Gastrocnemius medialis (tissue), 4 donors: ENCODE data around the gene CACNA2D3. TPM values are rescaled to one million over a fixed set of nuclear protein-coding genes. Genes with fewer than 3 reads are reported as not detected.

Source experiments
- ATAC-seq, 2 donors: fragments of 150-250 bp; one replicate each; pipeline ENCODE4 v1.9.1; 2016
- DNase-seq, 2 donors: peaks; one replicate each; pipeline ENCODE4 v3.0.0-alpha.2; 2019
- H3K27ac ChIP-seq, 4 donors: fragments of 200-600 bp; sonication (generic); 1 replicate in 1 of 4; 2 replicates in 3 of 4; pipeline ENCODE4 v1.5.1; 2016 to 2018; ENCODE audit warnings: mild to moderate bottlenecking in 2 of 4, moderate library complexity in 1 of 4
- H3K27me3 ChIP-seq, 3 donors: fragments of 200-600 bp; sonication (generic) in 2 of 3; 1 replicate in 1 of 3; 2 replicates in 2 of 3; pipeline versions ENCODE4 v1.5.1 to v1.6.0; 2016 to 2019; ENCODE audit warnings: mild to moderate bottlenecking in 1 of 3, moderate library complexity in 1 of 3
- H3K36me3 ChIP-seq, 2 donors: fragments of 200-600 bp; sonication (generic) in 1 of 2; one replicate each; pipeline ENCODE4 v1.5.1; 2017 to 2018
- H3K4me1 ChIP-seq, 2 donors: fragments of 200-600 bp; sonication (generic) in 1 of 2; one replicate each; pipeline ENCODE4 v1.5.1; 2016 to 2017; ENCODE audit warnings: mild to moderate bottlenecking in 2 of 2
- H3K4me3 ChIP-seq, 4 donors: fragments of 200-600 bp; sonication (generic) in 3 of 4; 1 replicate in 1 of 4; 2 replicates in 3 of 4; pipeline ENCODE4 v1.5.1; 2016 to 2019; ENCODE audit warnings: mild to moderate bottlenecking in 2 of 4
- H3K9me3 ChIP-seq, 3 donors: fragments of 200-600 bp; sonication (generic) in 2 of 3; 1 replicate in 1 of 3; 2 replicates in 2 of 3; pipeline ENCODE4 v1.5.1; 2016 to 2019
- CTCF ChIP-seq, 5 experiments: fragments of 450-650 bp in 3 of 5; fragments of 200-600 bp in 2 of 5; sonication (generic) in 2 of 5; IDR thresholded peaks in 4 of 5; conservative IDR thresholded peaks in 1 of 5; 1 replicate in 4 of 5; 2 replicates in 1 of 5; pipeline ENCODE4 v1.5.1; 2016 to 2019; ENCODE audit warnings: antibody characterized with exemption in 5 of 5, mild to moderate bottlenecking in 3 of 5, moderate library complexity in 3 of 5
- POLR2A ChIP-seq, 2 donors: fragments of 450-650 bp; IDR thresholded peaks; one replicate each; pipeline ENCODE4 v1.6.1; 2017; ENCODE audit warnings: antibody characterized with exemption in 2 of 2, mild to moderate bottlenecking in 2 of 2, moderate library complexity in 2 of 2
- in situ Hi-C, 4 donors: fragments of 200-750 bp; cut with MboI; loops; one replicate each; pipeline versions ENCODE4 v1.15.0 to v1.8.0; 2017; ENCODE audit warnings: low sequenced_read_pairs in 4 of 4
- intact Hi-C: fragments of 100-400 bp; cut with DNase I; formaldehyde crosslinking; loops from one replicate; pipeline ENCODE4 v1.15.1; 2023; ENCODE audit warnings: low total_unique reads
- total RNA-seq, 4 donors: library from RNA; depleted of rRNA; stranded (reverse); fragments of >200 nt; gene quantifications; one replicate each; pipeline versions ENCODE4 v1.1.0 to v1.2.3, GENCODE V29; 2016

The CACNA2D3 gene
- total RNA-seq, 4 donors from 2014 or later: 4.7 to 14.4 (median 7.1) TPM

GRCh38 chr3:54793171-54793570, 670.8 kb downstream of the CACNA2D3 start:
- TF ChIP-seq CTCF (IDR thresholded peaks at IDR 0.05 in 4 of 5, conservative IDR thresholded peaks at IDR 0.05 in 1 of 5): no peak
- TF ChIP-seq POLR2A (IDR thresholded peaks at IDR 0.05): no peak
- no peak for ATAC-seq
- intact Hi-C loops: no loop called here

GRCh38 chr3:54797111-54797510, 674.8 kb downstream of the CACNA2D3 start:
- DNase-seq (no peak), ATAC-seq (no peak)
- Histone ChIP-seq H3K9me3 (no peaks in the 10 kb centered on the region), H3K4me1 (no peaks in the 10 kb centered on the region), H3K27me3 (no peaks in the 10 kb centered on the region), H3K27ac (no peak overlapping the region), H3K4me3 (no peak overlapping the region), H3K36me3 (no peaks in the 10 kb centered on the region)
- intact Hi-C loops: no loop called here
- TF ChIP-seq POLR2A (IDR thresholded peaks at IDR 0.05) (no peak), CTCF (IDR thresholded peaks at IDR 0.05 in 4 of 5, conservative IDR thresholded peaks at IDR 0.05 in 1 of 5) (no peak)
- in situ Hi-C loops: no loop called here

More at GRCh38 chr3:54793171-54793570, 670.8 kb downstream of the CACNA2D3 start:
- H3K36me3 ChIP-seq: no peaks in the 10 kb centered on the region
- no peak for DNase-seq
- H3K4me1 ChIP-seq: no peaks in the 10 kb centered on the region
- no peak overlapping the region for H3K4me3 ChIP-seq
- no peaks in the 10 kb centered on the region for H3K27me3 ChIP-seq
- H3K27ac ChIP-seq: no peak overlapping the region
- no peaks in the 10 kb centered on the region for H3K9me3 ChIP-seq
- in situ Hi-C loops: no loop called here

GRCh38 chr3:54800478-54800877, 678.1 kb downstream of the CACNA2D3 start:
- in situ Hi-C loops: no loop called here
- Histone ChIP-seq H3K4me3 (no peak overlapping the region), H3K4me1 (no peaks in the 10 kb centered on the region), H3K36me3 (no peaks in the 10 kb centered on the region), H3K9me3 (no peaks in the 10 kb centered on the region), H3K27me3 (no peaks in the 10 kb centered on the region), H3K27ac (no peak overlapping the region)
- TF ChIP-seq POLR2A (IDR thresholded peaks at IDR 0.05): no peak
- no peak for TF ChIP-seq CTCF (IDR thresholded peaks at IDR 0.05 in 4 of 5, conservative IDR thresholded peaks at IDR 0.05 in 1 of 5)
- no peak for DNase-seq
- no peak for ATAC-seq
- intact Hi-C loops: no loop called here

- no peaks in the 10 kb centered on the region for H3K9me3 ChIP-seq
- no peak for ATAC-seq
- in situ Hi-C loops: no loop called here
- no peaks in the 10 kb centered on the region for H3K36me3 ChIP-seq
- TF ChIP-seq POLR2A (IDR thresholded peaks at IDR 0.05): no peak
- TF ChIP-seq CTCF (IDR thresholded peaks at IDR 0.05 in 4 of 5, conservative IDR thresholded peaks at IDR 0.05 in 1 of 5): no peak
- H3K27me3 ChIP-seq: no peaks in the 10 kb centered on the region
- H3K4me1 ChIP-seq: no peaks in the 10 kb centered on the region
- no peak overlapping the region for H3K27ac ChIP-seq
- intact Hi-C loops: no loop called here
- H3K4me3 ChIP-seq: no peak overlapping the region
- no peak for DNase-seq
Observed at GRCh38 chr3:54801977-54802376, 679.6 kb downstream of the CACNA2D3 start.

- no peak for TF ChIP-seq POLR2A (IDR thresholded peaks at IDR 0.05)
- TF ChIP-seq CTCF (IDR thresholded peaks at IDR 0.05 in 4 of 5, conservative IDR thresholded peaks at IDR 0.05 in 1 of 5): no peak
- Histone ChIP-seq H3K9me3 (no peaks in the 10 kb centered on the region), H3K27ac (no peak overlapping the region), H3K4me1 (no peaks in the 10 kb centered on the region), H3K4me3 (no peak overlapping the region), H3K36me3 (no peaks in the 10 kb centered on the region), H3K27me3 (no peaks in the 10 kb centered on the region)
- intact Hi-C loops: no loop called here
- in situ Hi-C loops: no loop called here
- DNase-seq (no peak), ATAC-seq (no peak)
Observed at GRCh38 chr3:54810401-54810800, 688.0 kb downstream of the CACNA2D3 start.
